Caco-2 (cell line): ENCODE data around the gene GPR173. TPM values are rescaled to one million over a fixed set of nuclear protein-coding genes. Genes with fewer than 3 reads are reported as not detected.

Experiments used
- BruUV-seq: library from RNA; stranded (reverse); fragments of 400-500 nt; replicated peaks from 2 replicates; lab custom pipeline; 2021; lab: Mats Ljungman, UMichigan
- CTCF ChIA-PET: fragments of 300-600 bp; sonication (Branson Sonifier 250); formaldehyde crosslinking; loops from one replicate; lab custom pipeline; 2022; ENCODE audit warnings: antibody characterized with exemption; lab: Charles Lee
- POLR2A ChIA-PET: fragments of 300-600 bp; sonication (Branson Sonifier 250); formaldehyde crosslinking; loops from one replicate; lab custom pipeline; 2022; ENCODE audit warnings: antibody characterized with exemption; lab: Charles Lee
- DNase-seq, 2 experiments: peaks; one replicate each; pipeline versions ENCODE4 v3.0.0 to v3.0.0-alpha.2; 2020 to 2022
- H3K27me3 ChIP-seq: replicated peaks from 2 replicates; pipeline ENCODE4 v1.6.0; 2011; ENCODE audit warnings: low read length; ENCODE audit not compliant: control insufficient read depth, insufficient read depth
- H3K36me3 ChIP-seq: 2 replicates; pipeline ENCODE4 v1.5.1; 2011; ENCODE audit warnings: low read length; ENCODE audit not compliant: control insufficient read depth, insufficient read depth
- H3K4me1 ChIP-seq: fragments of 250-450 bp; sonication (Bioruptor Pico); 2 replicates; pipeline ENCODE4 v1.5.1; 2020; ENCODE audit warnings: mild to moderate bottlenecking
- H3K4me3 ChIP-seq: 2 replicates; pipeline ENCODE4 v1.5.1; 2011; ENCODE audit warnings: low read depth, mild to moderate bottlenecking, control low read depth, low read length
- H3K9me3 ChIP-seq: fragments of 250-450 bp; sonication (Bioruptor Pico); 2 replicates; pipeline ENCODE4 v1.5.1; 2020; ENCODE audit warnings: mild to moderate bottlenecking, moderate library complexity
- H3K27ac Mint-ChIP-seq: one replicate; pipeline ENCODE4 v1.8.0; 2022; ENCODE audit warnings: mixed read lengths; ENCODE audit not compliant: unreplicated experiment
- H3K27me3 Mint-ChIP-seq: one replicate; pipeline ENCODE4 v1.8.0; 2022; ENCODE audit warnings: mixed read lengths; ENCODE audit not compliant: insufficient read depth, unreplicated experiment
- H3K36me3 Mint-ChIP-seq: one replicate; pipeline ENCODE4 v1.8.0; 2022; ENCODE audit warnings: mild to moderate bottlenecking, mixed read lengths; ENCODE audit not compliant: insufficient read depth, unreplicated experiment
- H3K4me1 Mint-ChIP-seq: one replicate; pipeline ENCODE4 v1.8.0; 2022; ENCODE audit warnings: low read depth, mixed read lengths; ENCODE audit not compliant: unreplicated experiment
- H3K4me3 Mint-ChIP-seq: one replicate; pipeline ENCODE4 v1.8.0; 2022; ENCODE audit warnings: mild to moderate bottlenecking, moderate library complexity, mixed read lengths; ENCODE audit not compliant: unreplicated experiment
- H3K9me3 Mint-ChIP-seq: one replicate; pipeline ENCODE4 v1.8.0; 2022; ENCODE audit warnings: mixed read lengths; ENCODE audit not compliant: unreplicated experiment
- intact Hi-C: fragments of 100-400 bp; cut with micrococcal nuclease; formaldehyde crosslinking; loops from one replicate; pipeline ENCODE4 v1.10.0; 2022; ENCODE audit not compliant: unreplicated experiment
- total RNA-seq: library from RNA; stranded (reverse); gene quantifications from 2 replicates; pipeline ENCODE4 v1.2.3, GENCODE V29; 2022
- TF ChIP-seq, protein P1 (sequence below), 2 experiments: fragments of 200-600 bp in 1 of 2; IDR thresholded peaks; 1 replicate in 1 of 2; 2 replicates in 1 of 2; pipeline versions ENCODE4 v1.5.1 to v1.8.0; 2011 to 2022; ENCODE audit warnings: antibody characterized with exemption in 1 of 2, control low read depth in 1 of 2, inconsistent platforms in 1 of 2, low read depth in 1 of 2, low read length in 1 of 2, mild to moderate bottlenecking in 1 of 2, moderate library complexity in 1 of 2; ENCODE audit not compliant: insufficient read depth in 1 of 2, severe bottlenecking in 1 of 2, unreplicated experiment in 1 of 2

GPR173 gene
- total RNA-seq, 1 experiment from 2014 or later = 0.18 TPM

DNA sequence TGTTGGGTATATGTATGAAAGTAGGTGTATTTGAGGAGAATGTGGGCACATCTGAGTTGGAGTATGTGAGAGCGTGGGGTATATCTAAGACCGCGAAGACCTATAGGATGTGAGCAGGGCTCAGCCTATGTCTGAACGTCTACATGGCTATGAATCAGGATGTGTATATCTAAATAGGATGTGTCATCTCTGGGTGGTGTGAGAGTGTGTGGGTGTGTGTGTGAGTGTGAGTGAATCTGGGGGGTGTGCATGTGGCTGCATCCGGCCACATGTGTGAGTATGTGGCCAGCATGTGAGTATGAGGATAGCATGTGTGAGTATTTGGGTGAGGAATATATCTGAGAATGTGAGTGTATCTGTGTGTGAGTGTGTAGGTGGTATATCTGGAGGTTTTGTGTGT is 7.7 kb downstream of the GPR173 start:
- intact Hi-C loops = no loop called here
- no peaks in the 10 kb centered on the region for H3K36me3 ChIP-seq
- no TSS peak for BruUV-seq

DNA sequence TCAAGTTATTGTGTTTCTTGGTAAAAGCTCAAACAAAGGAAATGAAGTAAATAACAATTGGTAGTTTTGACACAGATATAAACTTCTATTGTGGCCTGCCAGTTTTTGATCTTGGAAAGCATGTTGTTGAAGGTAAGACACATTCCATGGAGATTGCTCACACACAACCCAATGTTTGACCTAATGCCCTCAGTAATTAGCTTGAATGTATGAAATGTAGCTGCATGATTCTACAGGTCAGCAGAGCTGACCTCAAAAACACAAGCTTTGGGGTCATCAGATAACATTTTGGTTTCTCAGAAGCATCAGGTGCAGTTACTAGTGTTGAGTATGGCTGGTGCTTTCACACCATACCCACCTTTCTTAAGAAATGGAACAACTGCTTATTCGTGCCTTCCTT is 16.5 kb downstream of the GPR173 start:
- H3K4me1 Mint-ChIP-seq = no peaks in the 10 kb centered on the region
- POLR2A ChIA-PET = no interaction called here
- TF ChIP-seq, protein P1, sequence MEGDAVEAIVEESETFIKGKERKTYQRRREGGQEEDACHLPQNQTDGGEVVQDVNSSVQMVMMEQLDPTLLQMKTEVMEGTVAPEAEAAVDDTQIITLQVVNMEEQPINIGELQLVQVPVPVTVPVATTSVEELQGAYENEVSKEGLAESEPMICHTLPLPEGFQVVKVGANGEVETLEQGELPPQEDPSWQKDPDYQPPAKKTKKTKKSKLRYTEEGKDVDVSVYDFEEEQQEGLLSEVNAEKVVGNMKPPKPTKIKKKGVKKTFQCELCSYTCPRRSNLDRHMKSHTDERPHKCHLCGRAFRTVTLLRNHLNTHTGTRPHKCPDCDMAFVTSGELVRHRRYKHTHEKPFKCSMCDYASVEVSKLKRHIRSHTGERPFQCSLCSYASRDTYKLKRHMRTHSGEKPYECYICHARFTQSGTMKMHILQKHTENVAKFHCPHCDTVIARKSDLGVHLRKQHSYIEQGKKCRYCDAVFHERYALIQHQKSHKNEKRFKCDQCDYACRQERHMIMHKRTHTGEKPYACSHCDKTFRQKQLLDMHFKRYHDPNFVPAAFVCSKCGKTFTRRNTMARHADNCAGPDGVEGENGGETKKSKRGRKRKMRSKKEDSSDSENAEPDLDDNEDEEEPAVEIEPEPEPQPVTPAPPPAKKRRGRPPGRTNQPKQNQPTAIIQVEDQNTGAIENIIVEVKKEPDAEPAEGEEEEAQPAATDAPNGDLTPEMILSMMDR (IDR thresholded peaks at IDR 0.05; ENCODE audit: insufficient read depth in 1 of 2, low read depth in 1 of 2, low read length in 1 of 2, severe bottlenecking in 1 of 2, unreplicated experiment in 1 of 2) = no peak
- H3K27ac Mint-ChIP-seq = no peak overlapping the region
- no peaks in the 10 kb centered on the region for H3K27me3 Mint-ChIP-seq
- CTCF ChIA-PET = no interaction called here
- Histone ChIP-seq H3K9me3 (no peaks in the 10 kb centered on the region), H3K27me3 (no peaks in the 10 kb centered on the region), H3K36me3 (no peaks in the 10 kb centered on the region), H3K4me3 (no peak overlapping the region), H3K4me1 (no peaks in the 10 kb centered on the region)
- H3K9me3 Mint-ChIP-seq = no peaks in the 10 kb centered on the region
- DNase-seq = no peak
- intact Hi-C loops = no loop called here
- no TSS peak for BruUV-seq
- H3K4me3 Mint-ChIP-seq = no peak overlapping the region
- no peaks in the 10 kb centered on the region for H3K36me3 Mint-ChIP-seq

More for the DNA sequence above, 7.7 kb downstream of the GPR173 start:
- Mint-ChIP-seq H3K4me3 (no peak overlapping the region), H3K36me3 (no peaks in the 10 kb centered on the region), H3K27ac (no peak overlapping the region), H3K9me3 (no peaks in the 10 kb centered on the region), H3K27me3 (no peaks in the 10 kb centered on the region), H3K4me1 (no peaks in the 10 kb centered on the region)
- ChIA-PET CTCF (no interaction called here), POLR2A (no interaction called here)
- no peaks in the 10 kb centered on the region for H3K27me3 ChIP-seq
- TF ChIP-seq, protein P1 (IDR thresholded peaks at IDR 0.05; ENCODE audit: insufficient read depth in 1 of 2, low read depth in 1 of 2, low read length in 1 of 2, severe bottlenecking in 1 of 2, unreplicated experiment in 1 of 2) = no peak
- H3K4me1 ChIP-seq = no peaks in the 10 kb centered on the region
- no peak overlapping the region for H3K4me3 ChIP-seq
- H3K9me3 ChIP-seq = no peaks in the 10 kb centered on the region
- DNase-seq = no peak

DNA sequence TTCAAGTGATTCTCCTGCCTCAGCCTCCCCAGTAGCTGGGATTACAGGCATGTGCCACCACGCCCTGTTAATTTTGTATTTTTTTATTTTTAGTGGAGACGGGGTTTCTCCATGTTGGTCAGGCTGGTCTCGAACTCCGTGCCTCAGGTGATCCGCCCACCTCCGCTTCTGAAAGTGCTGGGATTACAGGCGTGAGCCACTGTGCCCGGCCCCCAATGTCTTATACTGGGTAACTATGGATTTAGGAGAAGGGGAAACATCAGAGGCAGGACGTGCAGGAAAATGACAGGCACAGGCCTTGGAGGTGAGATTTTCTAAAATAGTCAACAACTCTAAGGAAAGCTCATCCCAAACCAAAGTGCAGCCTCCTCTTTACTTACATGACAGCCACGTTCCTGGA is 22.5 kb downstream of the GPR173 start:
- POLR2A ChIA-PET = no interaction called here
- H3K4me3 ChIP-seq = no peak overlapping the region
- H3K4me1 ChIP-seq = no peaks in the 10 kb centered on the region
- BruUV-seq = no TSS peak
- no peaks in the 10 kb centered on the region for H3K27me3 ChIP-seq
- Mint-ChIP-seq H3K27ac (no peak overlapping the region), H3K9me3 (no peaks in the 10 kb centered on the region), H3K36me3 (no peaks in the 10 kb centered on the region), H3K4me1 (peaks cover 8% of the 10 kb centered on the region), H3K4me3 (peak overlapping the region; percentile 82), H3K27me3 (no peaks in the 10 kb centered on the region)
- H3K9me3 ChIP-seq = no peaks in the 10 kb centered on the region
- no peak for DNase-seq
- intact Hi-C loops = loop anchor here (1.0 kb wide), 2 partner anchors 18 to 22 kb away; no protein-coding TSS in a partner anchor
- no peaks in the 10 kb centered on the region for H3K36me3 ChIP-seq
- TF ChIP-seq, protein P1 (IDR thresholded peaks at IDR 0.05; ENCODE audit: insufficient read depth in 1 of 2, low read depth in 1 of 2, low read length in 1 of 2, severe bottlenecking in 1 of 2, unreplicated experiment in 1 of 2) = no peak
- CTCF ChIA-PET = no interaction called here
